Glutamatergic neuron (in vitro differentiated cells): ENCODE results near the gene CORO1A. TPM values are rescaled to one million over a fixed set of nuclear protein-coding genes. Genes with fewer than 3 reads are reported as not detected.

Source experiments
- DNase-seq: peaks from one replicate; pipeline ENCODE4 v3.0.0; 2022
- H3K27ac Mint-ChIP-seq: one replicate; pipeline ENCODE4 v1.8.0; 2020; ENCODE audit warnings: mild to moderate bottlenecking, mixed read lengths, inconsistent platforms; ENCODE audit not compliant: unreplicated experiment
- H3K27me3 Mint-ChIP-seq: one replicate; pipeline ENCODE4 v1.8.0; 2020; ENCODE audit warnings: mild to moderate bottlenecking, moderate library complexity, mixed read lengths, inconsistent platforms; ENCODE audit not compliant: unreplicated experiment
- H3K36me3 Mint-ChIP-seq: one replicate; pipeline ENCODE4 v1.8.0; 2020; ENCODE audit warnings: mild to moderate bottlenecking, mixed read lengths, inconsistent platforms; ENCODE audit not compliant: unreplicated experiment
- H3K4me1 Mint-ChIP-seq: one replicate; pipeline ENCODE4 v1.8.0; 2020; ENCODE audit warnings: mild to moderate bottlenecking, low read depth, mixed read lengths, inconsistent platforms; ENCODE audit not compliant: unreplicated experiment
- H3K4me3 Mint-ChIP-seq: one replicate; pipeline ENCODE4 v1.8.0; 2020; ENCODE audit warnings: mild to moderate bottlenecking, mixed read lengths, inconsistent platforms; ENCODE audit not compliant: unreplicated experiment
- H3K9me3 Mint-ChIP-seq: one replicate; pipeline ENCODE4 v1.8.0; 2020; ENCODE audit warnings: mild to moderate bottlenecking, moderate library complexity, mixed read lengths, inconsistent platforms; ENCODE audit not compliant: unreplicated experiment
- CTCF ChIP-seq: fragments of 200-600 bp; sonication (generic); IDR thresholded peaks from one replicate; pipeline ENCODE4 v1.5.0; 2021; ENCODE audit not compliant: partially characterized antibody, unreplicated experiment
- total RNA-seq: library from RNA; stranded (reverse); fragmentation: NEBNext Ultra II Directional; extraction: Animal tissue kit (Norgen Biotek cat#: 25700); gene quantifications from one replicate; pipeline ENCODE4 v1.2.1, GENCODE V29; 2021; ENCODE audit not compliant: unreplicated experiment

CORO1A gene
- total RNA-seq, 1 donor from 2014 or later = 75.2 TPM

- TF ChIP-seq CTCF = no peak
- H3K27me3 Mint-ChIP-seq = peaks cover 4% of the 10 kb centered on the region
- no peaks in the 10 kb centered on the region for H3K4me1 Mint-ChIP-seq
- H3K4me3 Mint-ChIP-seq = peak overlapping the region; percentile 86
- H3K9me3 Mint-ChIP-seq = peaks cover 2% of the 10 kb centered on the region
- H3K27ac Mint-ChIP-seq = no peak overlapping the region
- DNase-seq = peak; percentile 19
- H3K36me3 Mint-ChIP-seq = no peaks in the 10 kb centered on the region
These were observed 891 bp downstream of the CORO1A start for GRCh38 chr16:30184096-30184890.

- H3K27ac Mint-ChIP-seq = no peak overlapping the region
- H3K4me1 Mint-ChIP-seq = no peaks in the 10 kb centered on the region
- H3K4me3 Mint-ChIP-seq = peak overlapping the region; percentile 86
- DNase-seq = peak; percentile 17
- H3K36me3 Mint-ChIP-seq = no peaks in the 10 kb centered on the region
- peaks cover 2% of the 10 kb centered on the region for H3K9me3 Mint-ChIP-seq
- TF ChIP-seq CTCF = no peak
- H3K27me3 Mint-ChIP-seq = peaks cover 4% of the 10 kb centered on the region
These were observed 1.7 kb downstream of the CORO1A start for GRCh38 chr16:30184891-30185682.

GRCh38 chr16:30185683-30186421 lies 2.5 kb downstream of the CORO1A start:
- Mint-ChIP-seq H3K27ac (no peak overlapping the region), H3K27me3 (peaks cover 2% of the 10 kb centered on the region), H3K9me3 (no peaks in the 10 kb centered on the region), H3K4me1 (no peaks in the 10 kb centered on the region), H3K4me3 (no peak overlapping the region), H3K36me3 (no peaks in the 10 kb centered on the region)
- peak; percentile 14 for DNase-seq
- no peak for TF ChIP-seq CTCF

- peaks cover 2% of the 10 kb centered on the region for H3K27me3 Mint-ChIP-seq
- H3K4me1 Mint-ChIP-seq = no peaks in the 10 kb centered on the region
- no peaks in the 10 kb centered on the region for H3K36me3 Mint-ChIP-seq
- TF ChIP-seq CTCF = no peak
- no peak for DNase-seq
- no peak overlapping the region for H3K4me3 Mint-ChIP-seq
- no peak overlapping the region for H3K27ac Mint-ChIP-seq
- H3K9me3 Mint-ChIP-seq = no peaks in the 10 kb centered on the region
These were observed 3.0 kb downstream of the CORO1A start for GRCh38 chr16:30186444-30186781.
